ENCODE results near the gene PRKAG1.

Gene PRKAG1

GRCh38 chr12:49049566-49050224, 31.1 kb upstream of the PRKAG1 start:
- no peak for DNase-seq (ENCODE audit: low spot score)

- no peak for DNase-seq (ENCODE audit: low spot score)
Measured at GRCh38 chr12:49048953-49049352, 30.4 kb upstream of the PRKAG1 start.

- DNase-seq (ENCODE audit: low spot score) = no peak
Measured at GRCh38 chr12:49046129-49046895, 27.7 kb upstream of the PRKAG1 start.

- DNase-seq (ENCODE audit: low spot score) = no peak
Measured at GRCh38 chr12:49044660-49045059, 26.1 kb upstream of the PRKAG1 start.

- peak; percentile 86 for DNase-seq (ENCODE audit: low spot score)
Measured at GRCh38 chr12:49043856-49044258, 25.3 kb upstream of the PRKAG1 start.

- DNase-seq (ENCODE audit: low spot score) = no peak
Measured at GRCh38 chr12:49043241-49043640, 24.7 kb upstream of the PRKAG1 start.

GRCh38 chr12:49041881-49042484, 23.4 kb upstream of the PRKAG1 start:
- no peak for DNase-seq (ENCODE audit: low spot score)

GRCh38 chr12:49041036-49041880, 22.7 kb upstream of the PRKAG1 start:
- DNase-seq (ENCODE audit: low spot score) = no peak

GRCh38 chr12:49040364-49040855, 21.8 kb upstream of the PRKAG1 start:
- DNase-seq (ENCODE audit: low spot score) = no peak

GRCh38 chr12:49039421-49040363, 21.1 kb upstream of the PRKAG1 start:
- DNase-seq (ENCODE audit: low spot score) = no peak

- DNase-seq (ENCODE audit: low spot score) = no peak
Measured at GRCh38 chr12:49038291-49038955, 19.8 kb upstream of the PRKAG1 start.

GRCh38 chr12:49037947-49038237, 19.3 kb upstream of the PRKAG1 start:
- no peak for DNase-seq (ENCODE audit: low spot score)

GRCh38 chr12:49037111-49037946, 18.8 kb upstream of the PRKAG1 start:
- DNase-seq (ENCODE audit: low spot score) = no peak

GRCh38 chr12:49036029-49036428, 17.5 kb upstream of the PRKAG1 start:
- DNase-seq (ENCODE audit: low spot score) = no peak

- DNase-seq (ENCODE audit: low spot score) = no peak
Measured at GRCh38 chr12:49034286-49034622, 15.7 kb upstream of the PRKAG1 start.

- no peak for DNase-seq (ENCODE audit: low spot score)
Measured at GRCh38 chr12:49033611-49034285, 15.2 kb upstream of the PRKAG1 start.

- no peak for DNase-seq (ENCODE audit: low spot score)
Measured at GRCh38 chr12:49032679-49033447, 14.3 kb upstream of the PRKAG1 start.

GRCh38 chr12:49032276-49032675, 13.7 kb upstream of the PRKAG1 start:
- DNase-seq (ENCODE audit: low spot score) = no peak

All from ecto neural progenitor cell (in vitro differentiated cells).